CD14-positive monocyte (primary cell): ENCODE results near the gene MARS2. TPM values are rescaled to one million over a fixed set of nuclear protein-coding genes. Genes with fewer than 3 reads are reported as not detected.

Source experiments
- DNase-seq, 3 donors: peaks; one replicate each; pipeline ENCODE4 v3.0.0-alpha.2; 2011 to 2022
- H2AFZ ChIP-seq: 2 replicates; pipeline ENCODE4 v1.6.0; 2012; ENCODE audit warnings: mild to moderate bottlenecking, low read depth, low read length, inconsistent platforms; ENCODE audit not compliant: insufficient read depth, poor library complexity, severe bottlenecking
- H3K27ac ChIP-seq, 2 donors: 1 replicate in 1 of 2; 2 replicates in 1 of 2; pipeline ENCODE4 v1.5.1; 2012 to 2013; ENCODE audit warnings: low read length in 2 of 2, control low read depth in 1 of 2, inconsistent platforms in 1 of 2, low read depth in 1 of 2, mild to moderate bottlenecking in 1 of 2
- H3K27me3 ChIP-seq, 2 donors: one replicate each; pipeline versions ENCODE4 v1.6.0 to v1.6.1; 2011 to 2013; ENCODE audit warnings: low read length in 2 of 2; ENCODE audit not compliant: control insufficient read depth in 2 of 2, insufficient read depth in 2 of 2
- H3K36me3 ChIP-seq, 2 donors: replicated peaks in 1 of 2; 1 replicate in 1 of 2; 2 replicates in 1 of 2; pipeline versions ENCODE4 v1.5.1 to v1.6.1; 2012 to 2013; ENCODE audit warnings: low read length in 2 of 2, control low read depth in 1 of 2, inconsistent platforms in 1 of 2, mild to moderate bottlenecking in 1 of 2; ENCODE audit not compliant: insufficient read depth in 2 of 2, control insufficient read depth in 1 of 2
- H3K4me1 ChIP-seq, 2 donors: 1 replicate in 1 of 2; 2 replicates in 1 of 2; pipeline versions ENCODE4 v1.5.1 to v1.6.1; 2012 to 2013; ENCODE audit warnings: low read length in 2 of 2, control low read depth in 1 of 2, inconsistent platforms in 1 of 2, mild to moderate bottlenecking in 1 of 2, moderate library complexity in 1 of 2; ENCODE audit not compliant: insufficient read depth in 2 of 2, control insufficient read depth in 1 of 2
- H3K4me2 ChIP-seq: replicated peaks from 2 replicates; pipeline ENCODE3; 2012; ENCODE audit warnings: low read length, moderate library complexity, mild to moderate bottlenecking; ENCODE audit not compliant: poor library complexity, severe bottlenecking; ENCODE audit errors: extremely low read depth
- H3K4me3 ChIP-seq, 3 experiments: fragments of 200-600 bp in 1 of 3; sonication (generic) in 1 of 3; replicated peaks in 1 of 3; 1 replicate in 2 of 3; 2 replicates in 1 of 3; pipeline ENCODE4 v1.5.1; 2011 to 2013; ENCODE audit warnings: low read length in 3 of 3, mild to moderate bottlenecking in 3 of 3, control low read depth in 2 of 3, low read depth in 2 of 3, inconsistent platforms in 1 of 3, moderate library complexity in 1 of 3
- H3K79me2 ChIP-seq: 2 replicates; pipeline ENCODE4 v1.6.0; 2012; ENCODE audit warnings: mild to moderate bottlenecking, control low read depth, inconsistent platforms, low read length, moderate library complexity; ENCODE audit not compliant: insufficient read depth
- H3K9ac ChIP-seq: 2 replicates; pipeline ENCODE4 v1.6.0; 2017; ENCODE audit warnings: low read length, mild to moderate bottlenecking; ENCODE audit not compliant: insufficient read depth, poor library complexity, severe bottlenecking
- H3K9me3 ChIP-seq, 2 donors: replicated peaks in 1 of 2; 1 replicate in 1 of 2; 2 replicates in 1 of 2; pipeline versions ENCODE4 v1.5.1 to v1.6.1; 2012 to 2013; ENCODE audit warnings: low read length in 2 of 2, control low read depth in 1 of 2; ENCODE audit not compliant: control insufficient read depth in 1 of 2, insufficient read depth in 1 of 2
- H4K20me1 ChIP-seq: 2 replicates; pipeline ENCODE4 v1.6.0; 2012; ENCODE audit warnings: mild to moderate bottlenecking, low read length, control low read depth, moderate library complexity; ENCODE audit not compliant: insufficient read depth
- H3K27ac Mint-ChIP-seq, 7 donors: one replicate each; pipeline ENCODE4 v1.8.0; 2020; ENCODE audit warnings: mild to moderate bottlenecking in 7 of 7, mixed read lengths in 7 of 7, moderate library complexity in 6 of 7, inconsistent platforms in 2 of 7
- H3K27me3 Mint-ChIP-seq, 3 donors: one replicate each; pipeline ENCODE4 v1.8.0; 2021 to 2022; ENCODE audit warnings: low read depth in 3 of 3, mild to moderate bottlenecking in 3 of 3, mixed read lengths in 3 of 3, moderate library complexity in 3 of 3, inconsistent platforms in 1 of 3
- H3K36me3 Mint-ChIP-seq, 2 donors: one replicate each; pipeline ENCODE4 v1.8.0; 2020; ENCODE audit warnings: mixed read lengths in 2 of 2, inconsistent platforms in 1 of 2, mild to moderate bottlenecking in 1 of 2
- H3K4me1 Mint-ChIP-seq: one replicate; pipeline ENCODE4 v1.8.0; 2020; ENCODE audit warnings: mild to moderate bottlenecking, mixed read lengths
- H3K4me3 Mint-ChIP-seq, 2 donors: one replicate each; pipeline ENCODE4 v1.8.0; 2020; ENCODE audit warnings: mild to moderate bottlenecking in 2 of 2, mixed read lengths in 2 of 2, moderate library complexity in 1 of 2
- H3K9me3 Mint-ChIP-seq, 7 donors: one replicate each; pipeline ENCODE4 v1.8.0; 2020 to 2022; ENCODE audit warnings: mixed read lengths in 7 of 7, mild to moderate bottlenecking in 6 of 7, moderate library complexity in 6 of 7, inconsistent platforms in 2 of 7
- CTCF ChIP-seq: fragments of 200-600 bp; IDR thresholded peaks from one replicate; pipeline ENCODE4 v1.8.0; 2022; ENCODE audit warnings: antibody characterized with exemption, mild to moderate bottlenecking
- intact Hi-C, 2 donors: fragments of 100-400 bp; cut with micrococcal nuclease; formaldehyde crosslinking; loops; one replicate each; pipeline versions ENCODE4 v1.15.0 to v1.15.1; 2023
- polyA plus RNA-seq, 3 donors: library from polyadenylated mRNA; depleted of rRNA in 1 of 3; unstranded in 2 of 3; stranded (reverse) in 1 of 3; fragments of 300-500 nt in 2 of 3; fragments of >200 nt in 1 of 3; fragmentation: Illumina TruSeq in 2 of 3; gene quantifications; 1 replicate in 2 of 3; 2 replicates in 1 of 3; pipeline ENCODE4 v1.2.3, GENCODE V29; 2012 to 2021

Gene MARS2
- polyA plus RNA-seq, 3 donors, result 0.66 to 1.3 (median 0.93) TPM

GRCh38 chr2:197710424-197711042, 5.4 kb downstream of the MARS2 start:
- H3K36me3 Mint-ChIP-seq, result peaks cover 9 to 15% of the 10 kb centered on the region in 2 donors
- Histone ChIP-seq H3K9me3 (no peaks in the 10 kb centered on the region), H3K36me3 (no peaks in the 10 kb centered on the region), H3K4me2 (no peak overlapping the region), H3K4me1 (peaks cover 19 to 23% of the 10 kb centered on the region in 2 donors), H3K27me3 (no peaks in the 10 kb centered on the region), H2AFZ (no peak overlapping the region), H3K4me3 (no peak overlapping the region), H4K20me1 (peaks cover 3% of the 10 kb centered on the region), H3K27ac (no peak overlapping the region), H3K9ac (no peak overlapping the region), H3K79me2 (peaks cover 31% of the 10 kb centered on the region)
- H3K4me1 Mint-ChIP-seq, result peaks cover 44% of the 10 kb centered on the region
- TF ChIP-seq CTCF, result no peak
- no peaks in the 10 kb centered on the region for H3K9me3 Mint-ChIP-seq
- intact Hi-C loops, result no loop called here
- no peak overlapping the region for H3K27ac Mint-ChIP-seq
- DNase-seq, result peak in 1 of 3 donors; percentile 7
- no peak overlapping the region for H3K4me3 Mint-ChIP-seq
- peaks cover 0 to 2% (median 0%) of the 10 kb centered on the region in 3 donors for H3K27me3 Mint-ChIP-seq

- Mint-ChIP-seq H3K36me3 (peaks cover 10 to 17% of the 10 kb centered on the region in 2 donors), H3K4me3 (no peak overlapping the region), H3K27ac (no peak overlapping the region), H3K27me3 (no peaks in the 10 kb centered on the region), H3K4me1 (peaks cover 36% of the 10 kb centered on the region), H3K9me3 (no peaks in the 10 kb centered on the region)
- Histone ChIP-seq H3K27ac (no peak overlapping the region), H3K4me1 (peaks cover 9 to 13% of the 10 kb centered on the region in 2 donors), H3K9ac (no peak overlapping the region), H2AFZ (no peak overlapping the region), H3K27me3 (no peaks in the 10 kb centered on the region), H3K4me2 (no peak overlapping the region), H3K36me3 (no peaks in the 10 kb centered on the region), H3K79me2 (peaks cover 20% of the 10 kb centered on the region), H3K4me3 (no peak overlapping the region), H3K9me3 (no peaks in the 10 kb centered on the region), H4K20me1 (peaks cover 3% of the 10 kb centered on the region)
- no peak for TF ChIP-seq CTCF
- DNase-seq, result no peak
- intact Hi-C loops, result no loop called here
Measured at GRCh38 chr2:197711578-197711977, 6.4 kb downstream of the MARS2 start.
